SH-SY5Y (cell line): ENCODE results near the gene SLC25A36.

ENCODE experiments used
- GATA2 ChIP-seq: IDR thresholded peaks from 2 replicates; pipeline ENCODE4 v1.6.1; 2011; ENCODE audit warnings: mild to moderate bottlenecking, low read depth, low read length
- GATA3 ChIP-seq: IDR thresholded peaks from 2 replicates; pipeline ENCODE4 v1.6.1; 2011; ENCODE audit warnings: low read depth, mild to moderate bottlenecking, low read length, moderate library complexity

GRCh38 chr3:141011997-141012262 is 70.3 kb downstream of the SLC25A36 start:
- TF ChIP-seq GATA3 (no peak), GATA2 (no peak)
